Myocyte (in vitro differentiated cells): ENCODE data around the gene ITSN1. TPM values are rescaled to one million over a fixed set of nuclear protein-coding genes. Genes with fewer than 3 reads are reported as not detected.
A peak's percentile ranks its signal among the peaks of the same experiment; 100 is the strongest.
"Not testable (repeated sequence)": the region's sequence is repeated elsewhere in the genome, so short reads cannot be mapped to it uniquely, and the experiment has no call there.

ENCODE experiments used
- DNase-seq: peaks from one replicate; pipeline ENCODE4 v3.0.0-alpha.2; 2012; ENCODE audit warnings: low read depth
- total RNA-seq: library from RNA; depleted of rRNA; stranded (reverse); fragments of >200 nt; gene quantifications from 2 replicates; pipeline ENCODE4 v1.2.3, GENCODE V29; 2014

ITSN1 gene
- total RNA-seq, 1 donor from 2014 or later, result 32.2 TPM

- DNase-seq, result peak; percentile 98
Measured at GRCh38 chr21:33915368-33916199, 273.3 kb downstream of the ITSN1 start, which contains the start of gene ATP5PO. TSS of gene ATP5PO (minus strand) at chr21:33915804. CDS start at chr21:33915763, 41 bp downstream.

- no peak for DNase-seq
Measured at GRCh38 chr21:33916200-33916567, 273.9 kb downstream of the ITSN1 start.

- DNase-seq, result no peak
Measured at GRCh38 chr21:33917421-33917820, 275.1 kb downstream of the ITSN1 start.

GRCh38 chr21:33924079-33924765, 281.9 kb downstream of the ITSN1 start:
- DNase-seq, result peak; percentile 90

- peak; percentile 46 for DNase-seq
Measured at GRCh38 chr21:33924766-33925100, 282.4 kb downstream of the ITSN1 start.

GRCh38 chr21:33926248-33926647, 283.9 kb downstream of the ITSN1 start:
- not testable (repeated sequence) for DNase-seq

- DNase-seq, result not testable (repeated sequence)
Measured at GRCh38 chr21:33931052-33931798, 288.9 kb downstream of the ITSN1 start.

GRCh38 chr21:33931799-33932390, 289.6 kb downstream of the ITSN1 start:
- DNase-seq, result no peak

- no peak for DNase-seq
Measured at GRCh38 chr21:33932731-33933130, 290.4 kb downstream of the ITSN1 start.

- peak; percentile 75 for DNase-seq
Measured at GRCh38 chr21:33936301-33937038, 294.2 kb downstream of the ITSN1 start.

GRCh38 chr21:33937146-33937545, 294.8 kb downstream of the ITSN1 start:
- no peak for DNase-seq

GRCh38 chr21:33937931-33938339, 295.6 kb downstream of the ITSN1 start:
- no peak for DNase-seq

GRCh38 chr21:33938381-33938780, 296.1 kb downstream of the ITSN1 start:
- no peak for DNase-seq

- no peak for DNase-seq
Measured at GRCh38 chr21:33939226-33939625, 296.9 kb downstream of the ITSN1 start.

GRCh38 chr21:33940164-33940880, 298.0 kb downstream of the ITSN1 start:
- peak; percentile 67 for DNase-seq

GRCh38 chr21:33940881-33941245, 298.6 kb downstream of the ITSN1 start:
- peak; percentile 82 for DNase-seq

GRCh38 chr21:33942426-33942825, 300.1 kb downstream of the ITSN1 start:
- DNase-seq, result no peak

- no peak for DNase-seq
Measured at GRCh38 chr21:33943293-33943692, 301.0 kb downstream of the ITSN1 start.

- DNase-seq, result no peak
Measured at GRCh38 chr21:33944185-33944763, 302.0 kb downstream of the ITSN1 start.
